HAP-1 (cell line): Measurements from ENCODE around the gene CEMP1.

ENCODE experiments used
- DNase-seq, 2 experiments: peaks; one replicate each; pipeline ENCODE4 v3.0.0-alpha.2; 2016 to 2020; ENCODE audit warnings: low spot score in 2 of 2
- H3K27me3 ChIP-seq: fragments of 250-450 bp; sonication (Bioruptor Pico); 2 replicates; pipeline ENCODE4 v1.5.1; 2020; ENCODE audit warnings: low read depth, mild to moderate bottlenecking, moderate library complexity
- H3K36me3 ChIP-seq: fragments of 250-450 bp; sonication (Bioruptor Pico); replicated peaks from 2 replicates; pipeline ENCODE4 v1.5.1; 2020; ENCODE audit warnings: mild to moderate bottlenecking
- H3K4me1 ChIP-seq: fragments of 250-450 bp; sonication (Bioruptor Pico); 2 replicates; pipeline ENCODE4 v1.5.1; 2020; ENCODE audit warnings: mild to moderate bottlenecking
- H3K4me3 ChIP-seq: fragments of 250-450 bp; sonication (Bioruptor Pico); 2 replicates; pipeline ENCODE4 v1.5.1; 2020; ENCODE audit warnings: mild to moderate bottlenecking, moderate library complexity
- H3K9me3 ChIP-seq: fragments of 250-450 bp; sonication (Bioruptor Pico); 2 replicates; pipeline ENCODE4 v1.5.1; 2020; ENCODE audit warnings: mild to moderate bottlenecking, moderate library complexity
- in situ Hi-C: fragments of 300-500 bp; cut with MboI; formaldehyde crosslinking; loops from 3 replicates; pipeline ENCODE4 v1.14.3; 2020; ENCODE audit warnings: low sequenced_read_pairs, inconsistent platforms, mixed read lengths

The CEMP1 gene

DNA sequence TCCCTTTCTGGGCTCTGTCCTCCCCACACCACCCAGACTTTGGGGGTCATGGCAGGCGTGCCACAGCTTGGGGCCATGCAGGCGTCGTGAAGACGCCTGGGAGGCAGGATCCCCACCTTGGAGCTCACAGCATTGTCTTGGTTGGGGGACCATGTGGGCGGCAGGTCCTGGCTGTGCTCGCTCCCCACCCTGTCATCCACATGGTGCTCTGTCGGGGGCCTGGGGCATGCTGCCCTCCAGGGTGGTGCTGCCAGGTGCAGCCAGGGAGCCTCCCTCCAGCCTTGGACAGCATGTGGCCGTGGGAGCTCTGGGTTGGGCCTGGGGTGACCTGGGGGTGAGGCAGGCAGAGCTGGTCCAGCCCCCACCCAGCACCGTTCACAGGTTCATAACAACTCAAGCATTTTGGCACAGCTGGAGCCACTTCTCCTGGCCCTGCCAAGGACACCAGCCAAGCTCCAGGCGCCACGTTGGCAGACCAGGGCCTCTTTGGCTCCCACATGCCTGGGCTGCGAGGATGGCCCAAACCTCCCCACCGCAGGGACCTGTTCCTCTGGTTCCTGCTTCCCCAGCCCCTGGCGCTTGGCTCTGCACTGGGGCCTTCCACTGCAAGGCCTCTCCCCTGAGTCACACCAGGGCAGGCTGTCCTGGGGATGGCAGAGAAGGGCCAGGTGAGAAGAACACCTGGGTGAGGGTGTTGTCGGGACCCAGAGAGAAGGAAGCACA lies 32.5 kb downstream of the CEMP1 start:
- in situ Hi-C loops = no loop called here
- Histone ChIP-seq H3K4me3 (no peak overlapping the region), H3K27me3 (no peaks in the 10 kb centered on the region)

DNA sequence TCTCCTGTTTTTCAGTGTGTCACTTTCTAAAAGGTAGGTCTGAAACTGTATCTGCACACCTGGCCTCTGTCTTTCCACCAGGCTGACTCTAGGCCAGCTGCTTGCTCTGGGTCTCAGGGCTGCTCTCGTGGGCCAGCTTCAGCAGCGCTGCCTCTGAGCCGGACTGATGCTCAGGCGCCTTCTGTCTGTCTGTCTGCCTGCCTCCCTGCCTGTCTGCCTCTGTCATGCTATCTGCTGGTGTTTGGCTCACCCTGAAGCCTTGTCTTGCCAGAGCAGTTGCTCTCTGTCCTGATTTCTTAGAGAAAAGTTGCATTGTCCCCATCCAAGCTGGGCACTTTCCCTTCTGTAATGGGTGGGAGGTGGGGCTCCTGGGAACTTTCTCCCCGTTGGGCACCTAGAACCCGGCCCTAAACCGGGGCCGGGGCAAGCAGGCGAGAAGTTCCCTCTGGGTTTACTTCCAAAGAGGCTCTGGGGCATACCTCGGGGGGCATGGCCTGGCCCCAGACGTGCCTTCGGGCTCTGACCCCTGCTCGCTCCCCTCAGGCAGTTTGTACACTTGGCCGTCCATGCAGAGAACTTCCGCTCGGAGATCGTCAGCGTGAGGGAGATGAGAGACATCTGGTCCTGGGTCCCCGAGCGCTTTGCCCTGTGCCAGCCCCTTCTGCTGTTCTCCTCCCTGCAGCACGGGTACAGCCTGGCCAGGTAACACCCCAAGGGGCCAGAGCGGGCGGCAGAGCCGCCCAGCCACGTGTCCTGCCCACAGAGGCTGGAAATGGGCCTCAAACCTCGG lies 33.3 kb downstream of the CEMP1 start:
- no peak for DNase-seq
- peaks cover 13% of the 10 kb centered on the region for H3K36me3 ChIP-seq
- in situ Hi-C loops = no loop called here
- H3K4me3 ChIP-seq = no peak overlapping the region
- peaks cover 5% of the 10 kb centered on the region; the same call in 1 of the 2 replicates for H3K4me1 ChIP-seq
- H3K27me3 ChIP-seq = no peaks in the 10 kb centered on the region
- no peaks in the 10 kb centered on the region for H3K9me3 ChIP-seq

More for the DNA sequence above, 32.5 kb downstream of the CEMP1 start:
- H3K9me3 ChIP-seq = no peaks in the 10 kb centered on the region
- H3K4me1 ChIP-seq = peaks cover 5% of the 10 kb centered on the region; the same call in 1 of the 2 replicates
- H3K36me3 ChIP-seq = peaks cover 13% of the 10 kb centered on the region
- no peak for DNase-seq

DNA sequence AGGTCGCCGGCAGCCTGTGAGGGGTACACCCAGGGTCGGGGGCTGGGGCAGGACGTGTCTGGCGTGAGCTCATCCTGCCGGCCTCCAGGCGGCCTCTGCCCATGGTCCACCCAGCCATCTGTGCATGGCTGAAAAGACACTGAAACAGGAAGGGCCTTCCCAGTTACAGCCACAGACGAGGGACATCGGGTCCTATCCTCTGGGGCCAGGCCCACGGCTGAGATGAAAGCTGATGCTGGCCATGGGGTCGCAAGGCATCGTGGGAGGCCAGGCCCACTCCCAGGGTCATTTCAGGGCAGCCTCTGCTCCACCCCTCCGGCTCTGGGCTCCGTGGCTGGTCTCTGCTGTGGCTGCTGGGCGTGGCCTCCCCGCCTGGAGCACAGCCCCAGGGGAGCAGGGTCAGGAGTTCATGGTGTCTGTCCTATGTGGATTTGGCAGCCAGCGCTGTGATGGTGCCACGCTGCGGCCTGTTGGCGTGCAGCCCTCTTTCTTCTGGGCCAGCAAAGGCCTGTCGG lies 34.0 kb downstream of the CEMP1 start:
- H3K9me3 ChIP-seq = no peaks in the 10 kb centered on the region
- H3K4me1 ChIP-seq = peaks cover 5% of the 10 kb centered on the region; the same call in 1 of the 2 replicates
- no peak overlapping the region for H3K4me3 ChIP-seq
- H3K27me3 ChIP-seq = no peaks in the 10 kb centered on the region
- no peak for DNase-seq
- in situ Hi-C loops = no loop called here
- peaks cover 13% of the 10 kb centered on the region for H3K36me3 ChIP-seq

DNA sequence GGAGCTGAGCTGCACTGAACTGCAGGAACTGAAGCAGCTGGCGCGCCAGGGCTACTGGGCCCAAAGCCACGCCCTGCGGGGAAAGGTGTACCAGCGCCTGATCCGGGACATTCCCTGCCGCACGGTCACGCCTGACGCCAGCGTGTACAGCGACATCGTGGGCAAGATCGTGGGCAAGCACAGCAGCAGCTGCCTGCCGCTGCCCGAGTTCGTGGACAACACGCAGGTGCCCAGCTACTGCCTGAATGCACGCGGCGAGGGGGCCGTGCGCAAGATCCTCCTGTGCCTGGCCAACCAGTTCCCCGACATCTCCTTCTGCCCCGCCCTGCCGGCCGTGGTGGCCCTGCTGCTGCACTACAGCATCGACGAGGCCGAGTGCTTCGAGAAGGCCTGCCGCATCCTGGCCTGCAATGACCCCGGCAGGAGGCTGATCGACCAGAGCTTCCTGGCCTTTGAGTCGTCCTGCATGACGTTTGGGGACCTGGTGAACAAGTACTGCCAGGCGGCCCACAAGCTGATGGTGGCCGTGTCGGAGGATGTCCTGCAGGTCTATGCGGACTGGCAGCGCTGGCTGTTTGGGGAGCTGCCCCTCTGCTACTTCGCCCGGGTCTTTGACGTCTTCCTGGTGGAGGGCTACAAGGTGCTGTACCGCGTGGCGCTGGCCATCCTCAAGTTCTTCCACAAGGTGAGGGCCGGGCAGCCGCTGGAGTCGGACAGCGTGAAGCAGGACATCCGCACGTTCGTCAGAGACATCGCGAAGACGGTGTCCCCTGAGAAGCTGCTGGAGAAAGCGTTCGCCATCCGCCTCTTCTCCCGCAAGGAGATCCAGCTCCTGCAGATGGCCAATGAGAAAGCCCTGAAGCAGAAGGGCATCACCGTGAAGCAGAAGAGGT lies 34.7 kb downstream of the CEMP1 start:
- Histone ChIP-seq H3K27me3 (no peaks in the 10 kb centered on the region), H3K4me1 (peaks cover 2% of the 10 kb centered on the region; the same call in 1 of the 2 replicates), H3K36me3 (peaks cover 13% of the 10 kb centered on the region), H3K9me3 (no peaks in the 10 kb centered on the region), H3K4me3 (no peak overlapping the region)
- in situ Hi-C loops = no loop called here
- no peak for DNase-seq

DNA sequence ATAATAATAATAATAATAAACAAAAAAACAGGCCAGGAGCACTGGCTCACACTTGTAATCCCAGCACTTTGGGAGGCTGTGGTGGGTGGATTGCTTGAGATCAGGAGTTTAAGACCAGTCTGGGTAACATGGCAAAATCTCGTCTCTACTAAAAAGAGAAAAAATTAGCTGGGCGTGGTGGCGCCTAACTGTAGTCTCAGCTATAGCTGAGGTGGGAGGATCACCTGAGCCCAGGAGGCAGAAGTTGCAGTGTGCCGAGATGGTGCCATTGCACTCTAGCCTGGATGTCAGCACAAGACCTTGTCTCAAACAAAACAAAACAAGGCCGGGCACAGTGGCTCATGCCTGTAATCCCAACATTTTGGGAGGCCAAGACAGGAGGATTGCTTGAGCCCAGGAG lies 36.2 kb downstream of the CEMP1 start:
- no peak overlapping the region for H3K4me3 ChIP-seq
- no peak for DNase-seq
- in situ Hi-C loops = no loop called here
- H3K4me1 ChIP-seq = no peaks in the 10 kb centered on the region
- no peaks in the 10 kb centered on the region for H3K27me3 ChIP-seq
- no peaks in the 10 kb centered on the region for H3K9me3 ChIP-seq
- H3K36me3 ChIP-seq = peaks cover 13% of the 10 kb centered on the region

DNA sequence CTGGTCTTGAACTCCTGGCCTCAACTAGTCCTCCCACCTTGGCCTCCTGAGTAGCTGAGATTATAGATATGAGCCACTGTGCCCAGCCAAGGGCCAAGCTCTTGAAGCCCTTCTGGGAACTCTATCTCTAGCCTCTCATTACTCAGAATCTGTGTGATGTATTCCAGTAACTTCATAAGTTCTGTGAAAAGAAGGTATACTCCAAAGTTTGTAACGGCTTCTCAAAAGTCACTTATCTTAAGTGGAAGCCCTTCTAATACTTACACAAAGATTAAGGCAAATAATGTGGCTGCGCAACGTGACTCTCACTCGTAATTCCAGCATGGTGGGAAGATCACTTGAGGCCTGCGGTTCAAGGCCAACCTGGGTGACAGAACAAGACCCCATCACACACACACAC lies 36.6 kb downstream of the CEMP1 start:
- Histone ChIP-seq H3K4me3 (no peak overlapping the region), H3K4me1 (no peaks in the 10 kb centered on the region), H3K9me3 (no peaks in the 10 kb centered on the region), H3K36me3 (peaks cover 13% of the 10 kb centered on the region), H3K27me3 (no peaks in the 10 kb centered on the region)
- no peak for DNase-seq
- in situ Hi-C loops = no loop called here

DNA sequence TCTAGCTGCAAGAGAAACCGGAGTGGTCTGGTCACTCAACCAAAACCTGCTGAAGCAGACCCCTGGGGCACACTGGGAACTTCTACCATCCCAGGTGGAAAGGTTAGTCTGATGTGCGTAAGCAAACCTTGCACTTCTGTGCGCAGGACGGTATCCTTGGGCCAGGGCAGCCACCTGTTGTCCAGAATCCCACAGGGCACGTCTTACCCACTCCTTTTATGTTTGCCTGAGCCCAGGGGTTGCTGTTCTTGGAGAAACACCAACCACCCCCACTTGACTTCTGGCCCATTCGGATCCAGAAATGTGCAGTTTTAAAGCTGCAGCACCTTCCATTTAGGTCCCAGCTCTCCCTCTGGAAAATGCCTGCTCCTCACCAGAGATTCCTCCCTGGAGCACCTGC lies 37.6 kb downstream of the CEMP1 start:
- Histone ChIP-seq H3K27me3 (no peaks in the 10 kb centered on the region), H3K4me1 (no peaks in the 10 kb centered on the region), H3K9me3 (no peaks in the 10 kb centered on the region), H3K36me3 (peaks cover 13% of the 10 kb centered on the region), H3K4me3 (no peak overlapping the region)
- DNase-seq = no peak
- in situ Hi-C loops = no loop called here

DNA sequence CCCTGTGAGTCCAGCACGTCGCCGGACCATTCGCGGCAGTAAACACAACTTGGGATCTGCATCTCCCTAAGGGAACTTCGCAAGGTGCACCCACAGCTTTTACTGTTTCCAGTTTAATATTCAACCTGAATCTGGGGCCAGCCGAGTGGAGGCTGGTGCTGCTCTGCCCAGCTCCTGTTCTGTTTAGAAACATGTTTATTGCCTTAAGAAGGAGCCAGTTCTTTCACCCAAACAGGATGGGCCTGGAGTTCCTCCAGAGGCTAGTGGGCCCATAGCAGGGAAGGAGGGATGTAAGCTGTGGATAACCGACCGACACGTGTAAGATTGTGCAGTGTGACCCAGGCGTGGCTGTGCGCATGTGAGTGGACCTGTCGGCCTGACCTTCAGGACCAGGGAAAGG lies 38.9 kb downstream of the CEMP1 start:
- no peaks in the 10 kb centered on the region for H3K27me3 ChIP-seq
- DNase-seq = no peak
- H3K4me3 ChIP-seq = no peak overlapping the region
- in situ Hi-C loops = no loop called here
- no peaks in the 10 kb centered on the region for H3K4me1 ChIP-seq
- peaks cover 10% of the 10 kb centered on the region for H3K36me3 ChIP-seq
- H3K9me3 ChIP-seq = no peaks in the 10 kb centered on the region

DNA sequence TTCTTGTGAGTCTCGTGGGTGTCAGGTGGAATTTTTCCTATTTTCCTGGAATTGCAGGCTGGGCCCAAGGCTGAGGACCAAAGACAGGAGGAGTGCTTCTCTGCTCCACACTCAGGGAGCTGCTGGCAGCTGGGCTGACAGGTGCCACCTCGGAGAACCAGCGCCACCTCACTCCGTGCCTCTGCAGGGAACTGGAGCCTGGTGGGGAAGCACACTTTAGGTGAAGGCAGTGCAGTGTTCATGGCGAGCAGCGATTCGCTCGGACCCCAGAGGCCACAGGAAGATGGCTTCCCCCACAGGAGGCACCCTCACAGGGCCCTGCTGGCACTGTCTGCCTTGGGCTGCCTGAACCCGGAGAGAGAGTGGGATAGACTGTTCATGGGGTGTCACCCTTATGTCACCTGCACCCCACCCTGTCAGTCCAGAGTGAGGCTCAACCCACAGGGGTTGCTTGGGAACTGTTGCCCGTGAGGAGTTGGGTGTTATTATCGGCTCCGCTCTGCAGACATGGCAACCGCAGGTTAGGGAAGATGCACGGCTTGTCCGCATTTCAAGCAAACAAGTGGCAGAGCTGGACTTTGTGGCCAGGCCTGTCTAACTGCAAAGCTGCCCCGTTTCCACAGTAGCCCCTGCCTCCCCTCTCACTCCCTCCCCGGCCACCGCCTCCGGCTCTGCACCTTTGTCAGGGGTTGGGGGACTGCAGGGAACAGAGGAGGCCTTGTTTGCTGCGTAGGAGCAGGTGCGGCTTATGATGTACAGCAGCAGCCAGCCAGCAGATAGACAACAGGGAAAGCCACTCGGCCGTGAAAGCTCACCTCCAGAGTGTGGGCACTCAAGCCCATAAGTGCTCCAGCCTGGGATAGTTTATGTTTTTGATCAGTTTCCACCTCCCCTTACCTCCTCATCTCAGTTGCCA lies 40.8 kb downstream of the CEMP1 start:
- DNase-seq = no peak
- Histone ChIP-seq H3K4me1 (no peaks in the 10 kb centered on the region), H3K27me3 (no peaks in the 10 kb centered on the region), H3K9me3 (no peaks in the 10 kb centered on the region), H3K4me3 (no peak overlapping the region), H3K36me3 (no peaks in the 10 kb centered on the region)
- in situ Hi-C loops = no loop called here

DNA sequence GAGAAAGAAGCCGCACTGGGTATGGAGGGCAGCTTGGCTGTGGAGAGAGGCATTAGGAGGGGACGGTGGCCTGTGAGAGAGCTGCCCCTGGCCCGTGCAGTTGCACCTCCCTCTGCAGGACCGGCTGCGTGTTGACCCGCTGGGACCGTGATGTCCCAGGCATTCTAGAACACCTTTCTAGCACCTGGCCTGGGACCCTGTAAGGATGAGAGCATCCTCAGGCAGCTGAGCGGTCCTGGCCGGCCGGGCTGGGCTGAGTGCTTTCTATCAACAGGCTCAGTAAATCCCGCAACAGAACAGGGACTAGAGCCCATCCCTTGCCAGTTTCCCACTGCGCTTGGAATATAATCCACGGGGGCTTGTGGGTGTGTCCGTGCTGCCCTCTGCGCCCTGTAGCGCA lies 41.6 kb downstream of the CEMP1 start:
- Histone ChIP-seq H3K27me3 (no peaks in the 10 kb centered on the region), H3K4me3 (no peak overlapping the region), H3K4me1 (no peaks in the 10 kb centered on the region), H3K36me3 (no peaks in the 10 kb centered on the region), H3K9me3 (no peaks in the 10 kb centered on the region)
- in situ Hi-C loops = no loop called here
- no peak for DNase-seq

DNA sequence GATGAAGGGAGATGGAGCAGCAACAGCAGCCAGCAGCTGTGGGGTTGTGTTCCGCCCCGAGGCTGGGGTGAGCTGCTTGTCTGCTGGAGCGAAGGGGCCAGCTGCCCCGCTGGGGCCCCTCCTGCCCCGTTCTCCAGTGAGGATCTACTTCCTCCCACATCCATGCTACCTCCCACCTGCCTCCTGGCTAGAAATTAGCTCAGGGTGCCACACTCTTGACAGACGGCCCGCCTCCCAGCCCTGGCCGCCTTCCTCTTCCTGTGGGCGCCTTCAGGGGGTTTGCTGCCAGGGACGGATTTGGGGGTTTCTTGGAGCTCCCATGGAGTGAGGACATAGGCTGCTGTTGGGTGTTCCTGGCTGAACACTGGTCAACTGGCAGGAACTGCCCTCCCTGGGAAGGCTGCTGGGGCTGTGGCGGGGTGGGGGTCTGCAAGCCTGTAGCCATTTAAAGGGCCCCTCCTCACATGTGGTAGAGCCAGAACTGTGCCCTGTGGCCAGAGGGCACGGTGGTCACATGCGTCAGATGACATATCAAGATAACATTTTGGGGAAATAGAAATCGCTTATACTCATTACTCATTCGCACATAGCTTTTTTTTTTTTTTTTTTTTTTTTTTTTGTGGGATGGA lies 43.2 kb downstream of the CEMP1 start:
- no peak overlapping the region for H3K4me3 ChIP-seq
- no peaks in the 10 kb centered on the region for H3K36me3 ChIP-seq
- no peaks in the 10 kb centered on the region for H3K27me3 ChIP-seq
- H3K9me3 ChIP-seq = no peaks in the 10 kb centered on the region
- in situ Hi-C loops = no loop called here
- no peaks in the 10 kb centered on the region for H3K4me1 ChIP-seq
- no peak for DNase-seq

DNA sequence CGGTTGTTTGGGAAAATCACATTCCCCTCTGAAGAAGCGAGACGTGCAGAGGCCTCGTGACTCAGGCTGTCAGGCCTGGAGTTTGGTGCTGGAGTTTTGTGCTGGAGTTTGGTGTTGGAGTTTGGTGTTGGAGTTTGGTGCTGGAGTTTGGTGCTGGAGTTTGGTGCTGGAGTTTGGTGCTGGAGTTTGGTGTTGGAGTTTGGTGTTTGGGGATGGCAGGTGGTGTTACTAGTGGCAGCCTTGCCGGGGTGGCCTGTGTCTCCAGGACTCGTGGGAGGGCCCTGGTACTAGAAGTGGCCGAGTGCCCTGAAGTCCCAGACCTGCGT lies 43.7 kb downstream of the CEMP1 start:
- no peaks in the 10 kb centered on the region for H3K27me3 ChIP-seq
- H3K9me3 ChIP-seq = no peaks in the 10 kb centered on the region
- no peaks in the 10 kb centered on the region for H3K36me3 ChIP-seq
- H3K4me3 ChIP-seq = no peak overlapping the region
- H3K4me1 ChIP-seq = no peaks in the 10 kb centered on the region
- in situ Hi-C loops = no loop called here
- DNase-seq = no peak
